Measurements from ENCODE around the gene TRIM32.

Gene TRIM32

DNA sequence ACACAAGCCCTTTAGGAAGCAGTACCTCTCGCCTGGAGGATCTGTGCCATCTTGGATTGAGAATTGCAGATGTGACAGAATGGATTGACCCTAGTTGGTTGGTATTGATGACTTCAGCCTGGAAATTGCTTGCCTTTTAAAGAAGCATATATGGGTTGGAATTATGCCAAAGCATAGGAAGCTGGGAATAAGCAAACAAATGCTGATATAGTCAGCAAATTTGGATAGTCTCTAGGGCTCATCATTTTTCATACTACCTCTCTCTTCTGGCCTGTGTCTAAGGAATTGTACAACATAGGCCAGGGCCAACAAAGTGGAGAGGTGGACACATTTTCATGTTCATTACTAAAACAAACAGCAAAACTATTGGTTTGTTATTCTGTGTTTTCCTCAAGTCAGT lies 13.2 kb downstream of the TRIM32 start:
- DNase-seq: no peak
- Histone ChIP-seq H3K9me3 (ENCODE audit: control extremely low read depth in 1 of 5, control insufficient read depth in 4 of 5, insufficient read depth in 2 of 5, low read depth in 1 of 5, low read length in 4 of 5) (peaks cover 0 to 12% (median 0%) of the 10 kb centered on the region in 5 experiments), H3K4me3 (ENCODE audit: control insufficient read depth in 1 of 7, extremely low read depth in 1 of 7, insufficient read depth in 4 of 7, low read depth in 2 of 7, low read length in 6 of 7) (no peak overlapping the region), H3K27ac (ENCODE audit: insufficient read depth in 1 of 2, low read depth in 1 of 2, low read length in 2 of 2, poor library complexity in 1 of 2, severe bottlenecking in 2 of 2) (no peak overlapping the region), H3K36me3 (ENCODE audit: control insufficient read depth in 4 of 4, insufficient read depth in 4 of 4, low read length in 3 of 4) (peaks cover 10 to 36% (median 26%) of the 10 kb centered on the region in 4 experiments), H3K27me3 (replicated peaks in 2 of 5; ENCODE audit: control insufficient read depth in 4 of 5, insufficient read depth in 5 of 5, low read length in 4 of 5) (no peaks in the 10 kb centered on the region), H3K4me1 (ENCODE audit: control extremely low read depth in 1 of 4, control insufficient read depth in 4 of 4, insufficient read depth in 4 of 4, low read length in 3 of 4) (peaks cover 0 to 4% (median 0%) of the 10 kb centered on the region in 4 experiments)
- 100% methylated on average over 1 of the region's 1 CpG for WGBS (ENCODE audit: insufficient coverage)
- CTCF ChIA-PET: interaction anchor here (1.8 kb wide), 1 partner anchor 13 kb away, joined by 4 read pairs; the partner anchor contains the start of gene TRIM32
- POLR2A ChIA-PET: no interaction called here

DNA sequence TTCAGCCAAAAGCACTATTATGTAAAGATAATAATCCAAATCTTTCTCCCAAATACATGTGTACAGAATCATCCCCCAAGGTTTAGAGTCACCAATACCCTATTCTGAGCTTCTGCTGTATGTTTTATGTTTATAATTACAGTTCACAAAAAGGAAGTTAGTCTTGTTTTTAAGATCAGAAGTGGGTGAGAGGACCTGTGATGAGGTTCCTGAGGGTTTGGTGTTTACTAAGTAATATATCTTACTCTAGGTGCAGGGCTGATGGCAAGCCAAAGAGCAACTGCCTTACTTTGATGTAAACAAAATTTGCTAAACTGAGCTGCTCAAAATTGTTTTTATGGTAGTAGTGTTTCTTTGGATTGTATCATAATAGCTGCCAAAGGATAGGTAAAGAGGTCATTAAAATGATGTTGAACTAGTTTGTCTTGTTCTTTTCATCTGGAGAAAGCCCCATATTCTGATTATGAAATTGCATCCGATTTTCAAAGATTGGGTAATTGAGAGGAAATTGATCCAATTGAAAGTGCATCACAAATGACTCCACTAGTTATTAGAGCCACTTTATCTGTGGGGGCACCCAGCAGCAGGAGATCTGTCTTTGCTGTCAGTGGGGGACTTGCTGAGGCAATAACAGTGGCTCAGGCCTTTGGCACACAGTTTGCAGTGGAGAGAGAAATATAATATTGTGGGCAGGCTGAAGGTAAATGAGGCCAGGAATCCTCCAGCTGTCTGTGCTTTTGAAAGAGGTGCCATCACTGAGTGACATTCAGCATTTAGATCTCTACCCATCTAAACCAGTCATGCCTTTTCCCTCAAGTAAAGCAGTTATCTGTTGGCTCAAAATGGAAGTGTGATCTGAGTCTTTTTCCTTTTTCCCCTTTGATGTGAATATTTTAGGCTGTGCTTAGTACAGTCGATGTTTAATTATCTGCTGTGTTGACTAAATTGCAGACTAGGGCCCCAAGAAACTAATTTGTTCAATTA lies 14.1 kb downstream of the TRIM32 start:
- ChIA-PET CTCF (no interaction called here), POLR2A (no interaction called here)
- DNase-seq: no peak
- Histone ChIP-seq H3K4me1 (ENCODE audit: control extremely low read depth in 1 of 4, control insufficient read depth in 4 of 4, insufficient read depth in 4 of 4, low read length in 3 of 4) (no peaks in the 10 kb centered on the region), H3K27ac (ENCODE audit: insufficient read depth in 1 of 2, low read depth in 1 of 2, low read length in 2 of 2, poor library complexity in 1 of 2, severe bottlenecking in 2 of 2) (no peak overlapping the region), H3K27me3 (replicated peaks in 2 of 5; ENCODE audit: control insufficient read depth in 4 of 5, insufficient read depth in 5 of 5, low read length in 4 of 5) (no peaks in the 10 kb centered on the region), H3K36me3 (ENCODE audit: control insufficient read depth in 4 of 4, insufficient read depth in 4 of 4, low read length in 3 of 4) (peaks cover 10 to 36% (median 26%) of the 10 kb centered on the region in 4 experiments), H3K9me3 (ENCODE audit: control extremely low read depth in 1 of 5, control insufficient read depth in 4 of 5, insufficient read depth in 2 of 5, low read depth in 1 of 5, low read length in 4 of 5) (peaks cover 0 to 12% (median 0%) of the 10 kb centered on the region in 5 experiments), H3K4me3 (ENCODE audit: control insufficient read depth in 1 of 7, extremely low read depth in 1 of 7, insufficient read depth in 4 of 7, low read depth in 2 of 7, low read length in 6 of 7) (no peak overlapping the region)
- whole genome bisulfite sequencing (ENCODE audit: insufficient coverage): no CpG with 5 or more reads among the region's 2 CpGs

DNA sequence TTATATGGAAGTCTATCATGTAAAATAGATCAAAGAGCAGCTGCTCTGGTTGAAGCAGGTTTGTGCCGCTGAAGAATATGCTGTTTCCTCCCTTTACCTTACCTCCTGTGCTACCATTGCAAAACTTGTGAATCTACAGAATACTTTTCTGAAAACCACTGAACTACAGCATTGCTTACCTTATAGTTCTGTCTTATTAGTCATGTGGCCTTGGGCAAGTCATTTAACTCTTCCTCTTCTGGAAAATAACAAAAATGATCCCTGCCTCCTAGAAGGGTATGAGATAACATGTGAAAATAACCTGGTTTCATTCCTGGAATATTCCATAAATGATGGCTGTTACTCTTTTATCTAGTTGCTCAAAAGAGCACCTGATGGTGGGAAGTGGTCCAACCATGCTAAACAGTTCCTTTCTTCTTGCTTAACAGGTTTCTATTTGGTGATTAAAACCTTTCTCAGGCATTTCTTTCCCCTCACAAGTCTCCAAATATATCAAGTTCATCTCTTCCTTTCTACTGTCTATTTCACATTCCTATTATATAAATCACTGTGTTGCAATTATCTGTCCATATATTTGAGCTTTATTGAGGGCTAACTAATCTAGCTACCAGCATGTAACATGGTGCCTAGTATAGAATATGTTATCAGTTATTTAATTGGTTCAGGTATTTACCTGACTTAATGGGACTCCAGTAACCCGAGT lies 15.0 kb downstream of the TRIM32 start:
- POLR2A ChIA-PET: no interaction called here
- no peak for DNase-seq
- H3K27ac ChIP-seq (ENCODE audit: insufficient read depth in 1 of 2, low read depth in 1 of 2, low read length in 2 of 2, poor library complexity in 1 of 2, severe bottlenecking in 2 of 2): no peak overlapping the region
- no peaks in the 10 kb centered on the region for H3K27me3 ChIP-seq (replicated peaks in 2 of 5; ENCODE audit: control insufficient read depth in 4 of 5, insufficient read depth in 5 of 5, low read length in 4 of 5)
- peaks cover 10 to 36% (median 25%) of the 10 kb centered on the region in 4 experiments for H3K36me3 ChIP-seq (ENCODE audit: control insufficient read depth in 4 of 4, insufficient read depth in 4 of 4, low read length in 3 of 4)
- WGBS (ENCODE audit: insufficient coverage): 100% methylated on average over 2 of the region's 2 CpGs
- no peak overlapping the region for H3K4me3 ChIP-seq (ENCODE audit: control insufficient read depth in 1 of 7, extremely low read depth in 1 of 7, insufficient read depth in 4 of 7, low read depth in 2 of 7, low read length in 6 of 7)
- H3K9me3 ChIP-seq (ENCODE audit: control extremely low read depth in 1 of 5, control insufficient read depth in 4 of 5, insufficient read depth in 2 of 5, low read depth in 1 of 5, low read length in 4 of 5): peaks cover 0 to 12% (median 0%) of the 10 kb centered on the region in 5 experiments
- CTCF ChIA-PET: no interaction called here
- no peaks in the 10 kb centered on the region for H3K4me1 ChIP-seq (ENCODE audit: control extremely low read depth in 1 of 4, control insufficient read depth in 4 of 4, insufficient read depth in 4 of 4, low read length in 3 of 4)

DNA sequence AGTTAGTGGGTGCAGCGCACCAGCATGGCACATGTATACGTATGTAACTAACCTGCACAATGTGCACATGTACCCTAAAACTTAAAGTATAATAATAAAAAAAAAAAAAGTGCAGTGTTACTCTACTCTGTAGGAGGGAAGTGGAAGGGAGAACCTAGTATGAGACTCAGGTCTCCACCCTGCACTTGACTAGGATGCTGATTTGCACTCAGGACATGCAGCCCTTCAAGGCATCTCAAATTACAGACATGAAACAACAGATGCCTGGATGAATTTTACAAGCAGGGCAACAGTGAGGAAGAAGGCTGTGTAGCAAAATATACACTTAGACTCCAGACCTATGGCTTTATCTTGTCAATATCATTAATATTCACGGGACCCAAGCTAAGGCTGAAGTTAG lies 16.5 kb downstream of the TRIM32 start:
- no peak for DNase-seq
- ChIA-PET POLR2A (no interaction called here), CTCF (interaction anchor here (1.5 kb wide), 1 partner anchor 28 kb away, joined by 3 read pairs; no protein-coding TSS in a partner anchor)
- Histone ChIP-seq H3K4me1 (ENCODE audit: control extremely low read depth in 1 of 4, control insufficient read depth in 4 of 4, insufficient read depth in 4 of 4, low read length in 3 of 4) (no peaks in the 10 kb centered on the region), H3K4me3 (ENCODE audit: control insufficient read depth in 1 of 7, extremely low read depth in 1 of 7, insufficient read depth in 4 of 7, low read depth in 2 of 7, low read length in 6 of 7) (no peak overlapping the region), H3K27me3 (replicated peaks in 2 of 5; ENCODE audit: control insufficient read depth in 4 of 5, insufficient read depth in 5 of 5, low read length in 4 of 5) (no peaks in the 10 kb centered on the region), H3K9me3 (ENCODE audit: control extremely low read depth in 1 of 5, control insufficient read depth in 4 of 5, insufficient read depth in 2 of 5, low read depth in 1 of 5, low read length in 4 of 5) (peaks cover 0 to 12% (median 0%) of the 10 kb centered on the region in 5 experiments), H3K36me3 (ENCODE audit: control insufficient read depth in 4 of 4, insufficient read depth in 4 of 4, low read length in 3 of 4) (peaks cover 10 to 25% (median 15%) of the 10 kb centered on the region in 4 experiments), H3K27ac (ENCODE audit: insufficient read depth in 1 of 2, low read depth in 1 of 2, low read length in 2 of 2, poor library complexity in 1 of 2, severe bottlenecking in 2 of 2) (no peak overlapping the region)
- 100% methylated on average over 1 of the region's 3 CpGs for WGBS (ENCODE audit: insufficient coverage)

DNA sequence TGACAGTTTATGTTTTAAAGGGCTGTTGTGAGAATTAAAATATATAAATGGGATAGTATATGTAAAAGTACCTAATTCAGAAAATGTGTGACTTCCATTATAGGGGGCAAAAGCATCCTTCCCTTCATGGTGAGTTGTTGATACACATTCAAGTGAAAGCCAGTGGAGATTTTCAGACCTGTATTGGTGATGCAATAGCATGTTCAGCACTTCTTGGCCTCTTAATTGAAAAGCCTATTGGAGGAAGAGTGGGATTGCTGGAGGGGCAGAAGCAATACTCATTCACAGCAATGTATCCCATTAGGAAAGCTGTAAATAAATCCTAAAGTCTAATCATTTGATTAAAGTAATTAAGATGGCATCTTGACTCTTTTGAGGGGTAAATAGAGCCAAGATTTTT lies 17.4 kb downstream of the TRIM32 start:
- Histone ChIP-seq H3K4me3 (ENCODE audit: control insufficient read depth in 1 of 7, extremely low read depth in 1 of 7, insufficient read depth in 4 of 7, low read depth in 2 of 7, low read length in 6 of 7) (no peak overlapping the region), H3K4me1 (ENCODE audit: control extremely low read depth in 1 of 4, control insufficient read depth in 4 of 4, insufficient read depth in 4 of 4, low read length in 3 of 4) (no peaks in the 10 kb centered on the region), H3K36me3 (ENCODE audit: control insufficient read depth in 4 of 4, insufficient read depth in 4 of 4, low read length in 3 of 4) (peaks cover 6 to 16% (median 8%) of the 10 kb centered on the region in 4 experiments), H3K27ac (ENCODE audit: insufficient read depth in 1 of 2, low read depth in 1 of 2, low read length in 2 of 2, poor library complexity in 1 of 2, severe bottlenecking in 2 of 2) (no peak overlapping the region), H3K9me3 (ENCODE audit: control extremely low read depth in 1 of 5, control insufficient read depth in 4 of 5, insufficient read depth in 2 of 5, low read depth in 1 of 5, low read length in 4 of 5) (peaks cover 0 to 9% (median 0%) of the 10 kb centered on the region in 5 experiments), H3K27me3 (replicated peaks in 2 of 5; ENCODE audit: control insufficient read depth in 4 of 5, insufficient read depth in 5 of 5, low read length in 4 of 5) (no peaks in the 10 kb centered on the region)
- ChIA-PET POLR2A (no interaction called here), CTCF (interaction anchor here (1.5 kb wide), 1 partner anchor 29 kb away, joined by 3 read pairs; no protein-coding TSS in a partner anchor)
- DNase-seq: no peak

DNA sequence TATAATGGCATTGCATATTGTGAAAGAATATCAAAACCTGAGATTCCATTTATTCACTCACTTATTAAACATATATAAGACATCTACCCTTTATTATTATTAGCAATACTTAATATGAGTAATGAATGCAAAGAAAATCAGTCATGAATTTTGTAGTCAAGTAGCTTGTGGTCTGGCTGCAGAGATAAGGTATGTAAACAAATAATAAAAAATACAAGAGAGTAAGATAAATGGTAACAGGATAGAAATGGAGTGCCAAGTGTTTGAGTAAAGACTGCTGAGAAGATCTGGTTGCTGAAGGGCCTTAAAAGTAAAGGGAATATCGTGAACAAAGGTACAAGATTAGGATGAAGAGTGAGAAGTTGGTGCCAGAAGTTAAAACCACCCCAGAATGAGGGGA lies 18.4 kb downstream of the TRIM32 start:
- POLR2A ChIA-PET: no interaction called here
- no peak overlapping the region for H3K27ac ChIP-seq (ENCODE audit: insufficient read depth in 1 of 2, low read depth in 1 of 2, low read length in 2 of 2, poor library complexity in 1 of 2, severe bottlenecking in 2 of 2)
- H3K27me3 ChIP-seq (replicated peaks in 2 of 5; ENCODE audit: control insufficient read depth in 4 of 5, insufficient read depth in 5 of 5, low read length in 4 of 5): no peaks in the 10 kb centered on the region
- no CpG with 5 or more reads among the region's 1 CpG for WGBS (ENCODE audit: insufficient coverage)
- CTCF ChIA-PET: no interaction called here
- H3K4me3 ChIP-seq (ENCODE audit: control insufficient read depth in 1 of 7, extremely low read depth in 1 of 7, insufficient read depth in 4 of 7, low read depth in 2 of 7, low read length in 6 of 7): no peak overlapping the region
- H3K36me3 ChIP-seq (ENCODE audit: control insufficient read depth in 4 of 4, insufficient read depth in 4 of 4, low read length in 3 of 4): peaks cover 0 to 6% (median 0%) of the 10 kb centered on the region in 4 experiments
- no peak for DNase-seq
- H3K4me1 ChIP-seq (ENCODE audit: control extremely low read depth in 1 of 4, control insufficient read depth in 4 of 4, insufficient read depth in 4 of 4, low read length in 3 of 4): no peaks in the 10 kb centered on the region
- peaks cover 0 to 9% (median 0%) of the 10 kb centered on the region in 5 experiments for H3K9me3 ChIP-seq (ENCODE audit: control extremely low read depth in 1 of 5, control insufficient read depth in 4 of 5, insufficient read depth in 2 of 5, low read depth in 1 of 5, low read length in 4 of 5)
